ENCODE results near the gene PRSS53. TPM values are rescaled to one million over a fixed set of nuclear protein-coding genes. Genes with fewer than 3 reads are reported as not detected.

Gene PRSS53
- polyA plus RNA-seq, 1 of the 3 experiments (the other 2 are of a cell fraction), result 3.1 TPM

GRCh38 chr16:31107465-31107867, 18.7 kb upstream of the PRSS53 start:
- no peaks in the 10 kb centered on the region for H3K9me3 ChIP-seq
- CTCF ChIA-PET, result no interaction called here
- peak overlapping the region; percentile 94 for H3K4me2 ChIP-seq
- TF ChIP-seq MXI1 (IDR thresholded peaks at IDR 0.05; ENCODE audit: low read depth, low read length), result no peak
- no peak for TF ChIP-seq GATA2 (CRISPR knock-in tag; IDR thresholded peaks at IDR 0.05)
- no peak for TF ChIP-seq POLR2AphosphoS5 (IDR thresholded peaks at IDR 0.05; ENCODE audit: low read depth, low read length)
- TF ChIP-seq RXRA (IDR thresholded peaks at IDR 0.05; ENCODE audit: borderline replicate concordance, low read depth), result no peak
- TF ChIP-seq EZH2phosphoT487 (IDR thresholded peaks at IDR 0.05; ENCODE audit: borderline replicate concordance, low read depth), result no peak
- TF ChIP-seq CTCF (IDR thresholded peaks at IDR 0.05), result no peak
- TF ChIP-seq MAX (IDR thresholded peaks at IDR 0.05; ENCODE audit: low read depth), result no peak
- TF ChIP-seq TCF12 (IDR thresholded peaks at IDR 0.05), result no peak
- no peak for TF ChIP-seq PBX3 (IDR thresholded peaks at IDR 0.05)
- TF ChIP-seq CHD2 (IDR thresholded peaks at IDR 0.05; ENCODE audit: low read length, partially characterized antibody), result no peak
- peak overlapping the region; percentile 97; the same call in 1 of the 2 replicates for H3K9ac ChIP-seq
- no peaks in the 10 kb centered on the region for H3K27me3 ChIP-seq (ENCODE audit: insufficient read depth)
- peaks cover 8 to 25% of the 10 kb centered on the region in 2 experiments; a peak in 2 of 4 replicates for H3K4me1 ChIP-seq (ENCODE audit: control insufficient read depth in 1 of 2, insufficient read depth in 2 of 2, low read depth in 1 of 2, low read length in 1 of 2)
- no peaks in the 10 kb centered on the region for H3K9me2 ChIP-seq
- 93% methylated on average over 6 of the region's 6 CpGs for WGBS (ENCODE audit: low lambda C conversion rate)
- peaks cover 23% of the 10 kb centered on the region for H3K79me2 ChIP-seq (ENCODE audit: insufficient read depth)
- H4K20me1 ChIP-seq (ENCODE audit: insufficient read depth), result no peaks in the 10 kb centered on the region
- no peak for DNase-seq
- H2AFZ ChIP-seq (ENCODE audit: low read depth), result peak overlapping the region; percentile 90
- POLR2A ChIA-PET, result interaction anchor here (0.6 to 3.2 kb wide), 2 partner anchors 10 to 14 kb away, joined by 3 to 12 read pairs; partner anchors contain the start of gene KAT8
- no peaks in the 10 kb centered on the region for H3F3A ChIP-seq (replicated peaks; ENCODE audit: insufficient read depth)
- H3K27ac ChIP-seq (ENCODE audit: low read depth in 2 of 2, low read length in 1 of 2), result peak overlapping the region; percentile 57 to 86; a peak in 3 of 4 replicates
- peak overlapping the region in 1 of 2 experiments; percentile 94; a peak in 2 of 4 replicates for H3K4me3 ChIP-seq (ENCODE audit: low read depth in 2 of 2, low read length in 1 of 2)
- H3K36me3 ChIP-seq (replicated peaks in 1 of 2; ENCODE audit: control insufficient read depth in 1 of 2, insufficient read depth in 2 of 2, low read length in 1 of 2), result peaks cover 19 to 31% of the 10 kb centered on the region in 2 experiments

GRCh38 chr16:31106509-31107464, 18.0 kb upstream of the PRSS53 start:
- no peaks in the 10 kb centered on the region for H3F3A ChIP-seq (replicated peaks; ENCODE audit: insufficient read depth)
- no peaks in the 10 kb centered on the region for H3K9me2 ChIP-seq
- no peak overlapping the region; the same call in 1 of the 2 replicates for H2AFZ ChIP-seq (ENCODE audit: low read depth)
- POLR2A ChIA-PET, result interaction anchor here (3.2 kb wide), 1 partner anchor 10 kb away, joined by 12 read pairs; the partner anchor contains the start of gene KAT8
- no peak overlapping the region for H3K4me2 ChIP-seq
- WGBS (ENCODE audit: low lambda C conversion rate), result 94% methylated on average over 27 of the region's 28 CpGs
- H4K20me1 ChIP-seq (ENCODE audit: insufficient read depth), result no peaks in the 10 kb centered on the region
- H3K9me3 ChIP-seq, result no peaks in the 10 kb centered on the region
- no peak overlapping the region for H3K4me3 ChIP-seq (ENCODE audit: low read depth in 2 of 2, low read length in 1 of 2)
- H3K27ac ChIP-seq (ENCODE audit: low read depth in 2 of 2, low read length in 1 of 2), result peak overlapping the region in 1 of 2 experiments; percentile 29; a peak in 1 of 4 replicates
- H3K36me3 ChIP-seq (replicated peaks in 1 of 2; ENCODE audit: control insufficient read depth in 1 of 2, insufficient read depth in 2 of 2, low read length in 1 of 2), result peaks cover 19 to 25% of the 10 kb centered on the region in 2 experiments
- no peaks in the 10 kb centered on the region for H3K27me3 ChIP-seq (ENCODE audit: insufficient read depth)
- no peak for DNase-seq
- H3K79me2 ChIP-seq (ENCODE audit: insufficient read depth), result peaks cover 23% of the 10 kb centered on the region
- no peak overlapping the region for H3K9ac ChIP-seq
- peaks cover 8 to 25% of the 10 kb centered on the region in 2 experiments; a peak in 2 of 4 replicates for H3K4me1 ChIP-seq (ENCODE audit: control insufficient read depth in 1 of 2, insufficient read depth in 2 of 2, low read depth in 1 of 2, low read length in 1 of 2)
- TF ChIP-seq RCOR1 (IDR thresholded peaks at IDR 0.05; ENCODE audit: low read length), result no peak
- TF ChIP-seq YY1 (IDR thresholded peaks at IDR 0.05; ENCODE audit: low read depth), result no peak
- no peak for TF ChIP-seq FOXJ3 (CRISPR knock-in tag; IDR thresholded peaks at IDR 0.05)
- no peak for TF ChIP-seq SMC3 (IDR thresholded peaks at IDR 0.05; ENCODE audit: low read depth, low read length)
- no peak for TF ChIP-seq GABPA (IDR thresholded peaks at IDR 0.05; ENCODE audit: low read depth)
- no peak for TF ChIP-seq MEF2A (IDR thresholded peaks at IDR 0.05; ENCODE audit: borderline replicate concordance, low read depth)
- TF ChIP-seq CHD2 (IDR thresholded peaks at IDR 0.05; ENCODE audit: low read length, partially characterized antibody), result no peak
- no peak for TF ChIP-seq EP300 (IDR thresholded peaks at IDR 0.05; ENCODE audit: borderline replicate concordance in 1 of 2, low read depth in 1 of 2, low read length in 1 of 2)
- TF ChIP-seq TEAD4 (IDR thresholded peaks at IDR 0.05; ENCODE audit: borderline replicate concordance, insufficient read depth), result no peak
- TF ChIP-seq IRF3 (IDR thresholded peaks at IDR 0.05; ENCODE audit: low read depth, low read length), result no peak
- no peak for TF ChIP-seq MXI1 (IDR thresholded peaks at IDR 0.05; ENCODE audit: low read depth, low read length)
- no peak for TF ChIP-seq FOSL2 (IDR thresholded peaks at IDR 0.05; ENCODE audit: borderline replicate concordance, low read depth)
- TF ChIP-seq RFX5 (IDR thresholded peaks at IDR 0.05; ENCODE audit: low read length), result no peak
- no peak for TF ChIP-seq TCF12 (IDR thresholded peaks at IDR 0.05)
- TF ChIP-seq POLR2AphosphoS5 (IDR thresholded peaks at IDR 0.05; ENCODE audit: low read depth, low read length), result no peak
- no peak for TF ChIP-seq TAF1 (IDR thresholded peaks at IDR 0.05; ENCODE audit: borderline replicate concordance, low read depth, low read length)
- no peak for TF ChIP-seq GATA2 (CRISPR knock-in tag; IDR thresholded peaks at IDR 0.05)
- CTCF ChIA-PET, result no interaction called here
